ENCODE data around the gene NONO.

DNA sequence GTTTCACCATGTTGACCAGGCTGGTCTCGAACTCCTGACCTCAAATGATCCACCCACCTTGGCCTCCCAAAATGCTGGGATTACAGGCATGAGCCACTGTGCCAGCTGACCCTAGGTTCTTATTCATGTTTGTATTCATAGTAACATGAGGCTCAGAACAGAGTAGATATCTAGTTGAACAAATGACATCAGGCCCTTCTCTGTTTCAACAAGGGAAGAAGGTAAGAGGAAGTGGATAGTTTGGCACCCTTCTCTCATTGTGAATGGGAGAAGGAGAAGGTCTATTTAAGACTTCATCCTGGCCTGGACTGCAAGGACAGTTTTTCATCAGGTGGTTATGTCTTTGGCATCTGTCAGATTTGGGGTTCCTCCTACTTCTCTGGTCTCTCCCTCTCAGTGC is 46.6 kb upstream of the NONO start:
- no peak for TF ChIP-seq POLR2A (IDR thresholded peaks at IDR 0.05)
- TF ChIP-seq, protein P1, sequence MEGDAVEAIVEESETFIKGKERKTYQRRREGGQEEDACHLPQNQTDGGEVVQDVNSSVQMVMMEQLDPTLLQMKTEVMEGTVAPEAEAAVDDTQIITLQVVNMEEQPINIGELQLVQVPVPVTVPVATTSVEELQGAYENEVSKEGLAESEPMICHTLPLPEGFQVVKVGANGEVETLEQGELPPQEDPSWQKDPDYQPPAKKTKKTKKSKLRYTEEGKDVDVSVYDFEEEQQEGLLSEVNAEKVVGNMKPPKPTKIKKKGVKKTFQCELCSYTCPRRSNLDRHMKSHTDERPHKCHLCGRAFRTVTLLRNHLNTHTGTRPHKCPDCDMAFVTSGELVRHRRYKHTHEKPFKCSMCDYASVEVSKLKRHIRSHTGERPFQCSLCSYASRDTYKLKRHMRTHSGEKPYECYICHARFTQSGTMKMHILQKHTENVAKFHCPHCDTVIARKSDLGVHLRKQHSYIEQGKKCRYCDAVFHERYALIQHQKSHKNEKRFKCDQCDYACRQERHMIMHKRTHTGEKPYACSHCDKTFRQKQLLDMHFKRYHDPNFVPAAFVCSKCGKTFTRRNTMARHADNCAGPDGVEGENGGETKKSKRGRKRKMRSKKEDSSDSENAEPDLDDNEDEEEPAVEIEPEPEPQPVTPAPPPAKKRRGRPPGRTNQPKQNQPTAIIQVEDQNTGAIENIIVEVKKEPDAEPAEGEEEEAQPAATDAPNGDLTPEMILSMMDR (IDR thresholded peaks at IDR 0.05) = no peak
- no peak for TF ChIP-seq EP300 (IDR thresholded peaks at IDR 0.05)
